IMR-90 (cell line): ENCODE data around the gene TSPEAR. TPM values are rescaled to one million over a fixed set of nuclear protein-coding genes. Genes with fewer than 3 reads are reported as not detected.

ENCODE experiments used
- ATAC-seq: fragments of 200-7000 bp; cut with Tn5 transposase; 2 replicates; pipeline ENCODE4 v1.9.1; 2020; ENCODE audit warnings: low read depth, mild to moderate bottlenecking, moderate library complexity
- BruUV-seq: library from RNA; stranded (reverse); fragments of 400-500 nt; replicated peaks from 2 replicates; lab custom pipeline; 2021; lab: Mats Ljungman, UMichigan
- CTCF ChIA-PET: fragments of 300-600 bp; formaldehyde crosslinking; extraction: SDS; loops from one replicate; lab custom pipeline; 2021; ENCODE audit warnings: antibody characterized with exemption; lab: Yijun Ruan, JAX
- POLR2A ChIA-PET: fragments of 300-600 bp; sonication (Branson Sonifier 250); formaldehyde crosslinking; loops from one replicate; lab custom pipeline; 2022; ENCODE audit warnings: antibody characterized with exemption; ENCODE audit not compliant: unreplicated experiment; lab: Charles Lee
- DNase-seq: peaks from one replicate; pipeline ENCODE4 v3.0.0; 2013
- H2AFZ ChIP-seq: replicated peaks from 2 replicates; pipeline ENCODE3; 2013; ENCODE audit warnings: low read length, mild to moderate bottlenecking; ENCODE audit not compliant: poor library complexity
- H2AK5ac ChIP-seq: 2 replicates; pipeline ENCODE4 v1.6.1; 2013; ENCODE audit warnings: low read depth, low read length, inconsistent platforms
- H2AK9ac ChIP-seq: replicated peaks from 2 replicates; pipeline ENCODE3; 2013; ENCODE audit warnings: mild to moderate bottlenecking, low read depth, low read length, moderate library complexity; ENCODE audit not compliant: poor library complexity
- H2BK120ac ChIP-seq: 2 replicates; pipeline ENCODE4 v1.6.1; 2013; ENCODE audit warnings: low read depth, low read length, inconsistent platforms
- H2BK15ac ChIP-seq: 3 replicates; pipeline ENCODE4 v1.6.1; 2013; ENCODE audit warnings: low read depth, low read length, inconsistent platforms
- H2BK20ac ChIP-seq: 2 replicates; pipeline ENCODE4 v1.6.1; 2013; ENCODE audit warnings: low read depth, mild to moderate bottlenecking, inconsistent platforms, low read length, moderate library complexity
- H2BK5ac ChIP-seq: 2 replicates; pipeline ENCODE4 v1.6.1; 2013; ENCODE audit warnings: mild to moderate bottlenecking, low read depth, low read length, inconsistent platforms; ENCODE audit not compliant: poor library complexity, severe bottlenecking
- H3K14ac ChIP-seq: replicated peaks from 2 replicates; pipeline ENCODE4 v1.6.1; 2013; ENCODE audit warnings: low read depth, low read length, inconsistent platforms
- H3K18ac ChIP-seq: 2 replicates; pipeline ENCODE4 v1.6.1; 2013; ENCODE audit warnings: low read depth, low read length, control low read depth
- H3K23ac ChIP-seq: 2 replicates; pipeline ENCODE4 v1.6.1; 2013; ENCODE audit warnings: low read depth, low read length, inconsistent platforms
- H3K27ac ChIP-seq: 2 replicates; pipeline ENCODE4 v1.5.1; 2013; ENCODE audit warnings: mild to moderate bottlenecking, control low read depth, low read length; ENCODE audit not compliant: insufficient read depth
- H3K27me3 ChIP-seq: 2 replicates; pipeline ENCODE4 v1.6.1; 2013; ENCODE audit warnings: low read length; ENCODE audit not compliant: control insufficient read depth, insufficient read depth
- H3K36me3 ChIP-seq: 2 replicates; pipeline ENCODE4 v1.6.1; 2013; ENCODE audit warnings: low read length, mixed read lengths; ENCODE audit not compliant: control insufficient read depth, insufficient read depth
- H3K4ac ChIP-seq: 2 replicates; pipeline ENCODE4 v1.6.1; 2013; ENCODE audit warnings: low read depth, low read length, inconsistent platforms
- H3K4me1 ChIP-seq: 2 replicates; pipeline ENCODE4 v1.6.1; 2013; ENCODE audit warnings: low read length, mixed read lengths; ENCODE audit not compliant: control insufficient read depth, insufficient read depth
- H3K4me2 ChIP-seq: 2 replicates; pipeline ENCODE4 v1.6.1; 2013; ENCODE audit warnings: low read depth, mild to moderate bottlenecking, control low read depth, low read length, moderate library complexity
- H3K4me3 ChIP-seq: 2 replicates; pipeline ENCODE4 v1.5.1; 2013; ENCODE audit warnings: low read depth, mild to moderate bottlenecking, control low read depth, low read length, moderate library complexity; ENCODE audit not compliant: insufficient read depth
- H3K56ac ChIP-seq: 2 replicates; pipeline ENCODE4 v1.6.1; 2013; ENCODE audit warnings: low read length, inconsistent platforms; ENCODE audit not compliant: insufficient read depth; ENCODE audit errors: extremely low read depth
- H3K79me1 ChIP-seq, 2 experiments: 2 replicates each; pipeline ENCODE4 v1.6.1; 2013; ENCODE audit warnings: low read length in 2 of 2, inconsistent platforms in 1 of 2, low read depth in 1 of 2
- H3K9ac ChIP-seq: 2 replicates; pipeline ENCODE4 v1.6.1; 2013; ENCODE audit warnings: low read depth, low read length, control low read depth
- H3K9me1 ChIP-seq: 2 replicates; pipeline ENCODE4 v1.6.1; 2013; ENCODE audit warnings: low read length, inconsistent platforms; ENCODE audit not compliant: insufficient read depth
- H3K9me3 ChIP-seq: 2 replicates; pipeline ENCODE4 v1.6.1; 2013; ENCODE audit warnings: low read length; ENCODE audit not compliant: control insufficient read depth, insufficient read depth
- H4K20me1 ChIP-seq: 2 replicates; pipeline ENCODE4 v1.6.1; 2013; ENCODE audit warnings: low read length, inconsistent platforms; ENCODE audit not compliant: insufficient read depth
- H4K5ac ChIP-seq: 2 replicates; pipeline ENCODE4 v1.6.1; 2013; ENCODE audit warnings: mild to moderate bottlenecking, low read depth, low read length, control low read depth
- H4K8ac ChIP-seq, 2 experiments: 2 replicates each; pipeline ENCODE4 v1.6.1; 2013; ENCODE audit warnings: low read depth in 2 of 2, low read length in 2 of 2, control low read depth in 1 of 2, inconsistent platforms in 1 of 2
- H4K91ac ChIP-seq: 2 replicates; pipeline ENCODE4 v1.6.1; 2013; ENCODE audit warnings: low read depth, low read length, inconsistent platforms; ENCODE audit not compliant: insufficient read depth
- BHLHE40 ChIP-seq: fragments of 150-350 bp; IDR thresholded peaks from 2 replicates; pipeline ENCODE4 v1.6.1; 2016; ENCODE audit warnings: mild to moderate bottlenecking, low read depth, low read length
- FOS ChIP-seq: fragments of 150-350 bp; IDR thresholded peaks from 2 replicates; pipeline ENCODE4 v1.6.1; 2016; ENCODE audit warnings: low read depth, low read length
- MAZ ChIP-seq: IDR thresholded peaks from 2 replicates; pipeline ENCODE4 v1.6.1; 2012; ENCODE audit warnings: low read depth, mild to moderate bottlenecking, low read length, improper control_type of control experiment, moderate library complexity, borderline replicate concordance
- MXI1 ChIP-seq: IDR thresholded peaks from 2 replicates; pipeline ENCODE4 v1.6.1; 2012; ENCODE audit warnings: low read depth, mild to moderate bottlenecking, low read length, moderate library complexity, borderline replicate concordance
- POLR2A ChIP-seq: IDR thresholded peaks from 2 replicates; pipeline ENCODE4 v1.6.1; 2012; ENCODE audit warnings: mild to moderate bottlenecking, low read depth, low read length
- RAD21 ChIP-seq: IDR thresholded peaks from 2 replicates; pipeline ENCODE4 v1.6.1; 2012; ENCODE audit warnings: low read length, improper control_type of control experiment
- RFX5 ChIP-seq: IDR thresholded peaks from 2 replicates; pipeline ENCODE4 v1.8.0; 2012; ENCODE audit warnings: low read depth, mild to moderate bottlenecking, low read length, moderate library complexity
- WGBS, 2 experiments: methylation state at CpG; one replicate each; pipeline versions ENCODE4 v1.1.5 to v1.1.7; 2013; ENCODE audit warnings: missing lambda C conversion rate in 2 of 2; ENCODE audit not compliant: insufficient read length in 1 of 2; ENCODE audit errors: extremely low coverage in 2 of 2; 5-methylcytosine and 5-hydroxymethylcytosine counted together
- dilution Hi-C: fragments of 300-500 bp; cut with HindIII; formaldehyde crosslinking; loops from one replicate; pipeline ENCODE4 v1.14.3; 2018; ENCODE audit warnings: low sequenced_read_pairs; ENCODE audit not compliant: unreplicated experiment
- in situ Hi-C: fragments of 300-500 bp; cut with MboI; formaldehyde crosslinking; loops from 3 replicates; pipeline ENCODE4 v1.14.3; 2019; ENCODE audit warnings: low sequenced_read_pairs, inconsistent platforms, mixed read lengths
- intact Hi-C: fragments of 100-400 bp; cut with micrococcal nuclease; formaldehyde crosslinking; loops from 2 replicates; pipeline ENCODE4 v1.10.0; 2022
- polyA plus RNA-seq, 3 experiments: library from polyadenylated mRNA; depleted of rRNA; stranded (reverse); fragments of >200 nt; gene quantifications; 2 replicates each; pipeline ENCODE4 v1.2.3, GENCODE V29; 2012; ENCODE audit warnings: low replicate concordance in 1 of 3
- total RNA-seq: library from RNA; depleted of rRNA; stranded (reverse); fragments of >200 nt; gene quantifications from 2 replicates; pipeline ENCODE4 v1.2.3, GENCODE V29; 2012
- TF ChIP-seq, protein P1 (sequence below): fragments of 150-350 bp; IDR thresholded peaks from 2 replicates; pipeline ENCODE4 v1.6.1; 2016; ENCODE audit warnings: low read depth, mild to moderate bottlenecking, low read length, moderate library complexity, borderline replicate concordance
- TF ChIP-seq, protein P2 (sequence below): fragments of 150-350 bp; IDR thresholded peaks from 2 replicates; pipeline ENCODE4 v1.6.1; 2017; ENCODE audit warnings: mild to moderate bottlenecking, antibody characterized with exemption, low read length, low read depth
- TF ChIP-seq, protein P3 (sequence below): conservative IDR thresholded peaks from 2 replicates; pipeline ENCODE4 v1.5.1; 2012; ENCODE audit warnings: mild to moderate bottlenecking, low read depth, low read length, improper control_type of control experiment

Gene TSPEAR
- total and polyA plus RNA-seq, 2 of the 4 experiments (the other 2 are of a cell fraction) = not detected

DNA sequence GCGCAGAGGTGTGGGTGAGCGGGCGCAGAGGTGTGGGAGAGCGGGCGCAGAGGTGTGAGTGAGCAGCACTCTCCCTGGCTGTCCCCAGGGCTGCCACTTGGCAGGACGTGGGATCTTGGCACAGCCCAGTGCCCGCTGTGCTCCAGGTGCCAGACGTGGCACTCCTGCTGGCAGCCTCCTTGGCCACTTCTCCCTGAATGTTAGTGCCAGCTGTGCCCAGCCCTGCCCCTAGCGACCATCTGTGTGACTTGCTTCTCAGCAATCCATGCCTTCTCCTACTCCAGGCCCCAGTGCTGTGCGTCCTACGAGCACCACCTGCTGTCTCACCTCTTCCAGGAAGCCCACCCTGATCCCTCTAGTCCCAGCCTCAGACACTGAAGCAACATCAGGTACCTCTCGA lies 201.8 kb downstream of the TSPEAR start:
- Histone ChIP-seq H4K5ac (no peak overlapping the region), H3K9ac (no peak overlapping the region), H4K8ac (no peak overlapping the region), H2BK5ac (no peak overlapping the region), H3K36me3 (no peaks in the 10 kb centered on the region), H3K27ac (no peak overlapping the region), H3K4me2 (no peak overlapping the region), H2BK15ac (no peak overlapping the region), H3K4me1 (no peaks in the 10 kb centered on the region), H3K23ac (no peak overlapping the region), H3K9me3 (no peaks in the 10 kb centered on the region), H2BK20ac (no peak overlapping the region), H3K4ac (no peak overlapping the region), H2AK5ac (no peak overlapping the region), H3K79me1 (no peaks in the 10 kb centered on the region), H3K9me1 (no peaks in the 10 kb centered on the region), H2AK9ac (no peak overlapping the region), H3K18ac (no peak overlapping the region), H3K56ac (no peak overlapping the region), H3K4me3 (no peak overlapping the region), H3K27me3 (peaks cover 23% of the 10 kb centered on the region), H4K91ac (no peak overlapping the region), H2BK120ac (no peak overlapping the region), H4K20me1 (no peaks in the 10 kb centered on the region), H3K14ac (no peak overlapping the region), H2AFZ (no peak overlapping the region)
- TF ChIP-seq RFX5 (no peak), MAZ (no peak), RAD21 (no peak), MXI1 (no peak), BHLHE40 (no peak), FOS (no peak), POLR2A (no peak)
- TF ChIP-seq, protein P1, sequence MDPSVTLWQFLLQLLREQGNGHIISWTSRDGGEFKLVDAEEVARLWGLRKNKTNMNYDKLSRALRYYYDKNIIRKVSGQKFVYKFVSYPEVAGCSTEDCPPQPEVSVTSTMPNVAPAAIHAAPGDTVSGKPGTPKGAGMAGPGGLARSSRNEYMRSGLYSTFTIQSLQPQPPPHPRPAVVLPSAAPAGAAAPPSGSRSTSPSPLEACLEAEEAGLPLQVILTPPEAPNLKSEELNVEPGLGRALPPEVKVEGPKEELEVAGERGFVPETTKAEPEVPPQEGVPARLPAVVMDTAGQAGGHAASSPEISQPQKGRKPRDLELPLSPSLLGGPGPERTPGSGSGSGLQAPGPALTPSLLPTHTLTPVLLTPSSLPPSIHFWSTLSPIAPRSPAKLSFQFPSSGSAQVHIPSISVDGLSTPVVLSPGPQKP = no peak
- TF ChIP-seq, protein P2, sequence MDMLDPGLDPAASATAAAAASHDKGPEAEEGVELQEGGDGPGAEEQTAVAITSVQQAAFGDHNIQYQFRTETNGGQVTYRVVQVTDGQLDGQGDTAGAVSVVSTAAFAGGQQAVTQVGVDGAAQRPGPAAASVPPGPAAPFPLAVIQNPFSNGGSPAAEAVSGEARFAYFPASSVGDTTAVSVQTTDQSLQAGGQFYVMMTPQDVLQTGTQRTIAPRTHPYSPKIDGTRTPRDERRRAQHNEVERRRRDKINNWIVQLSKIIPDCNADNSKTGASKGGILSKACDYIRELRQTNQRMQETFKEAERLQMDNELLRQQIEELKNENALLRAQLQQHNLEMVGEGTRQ = no peak
- TF ChIP-seq, protein P3, sequence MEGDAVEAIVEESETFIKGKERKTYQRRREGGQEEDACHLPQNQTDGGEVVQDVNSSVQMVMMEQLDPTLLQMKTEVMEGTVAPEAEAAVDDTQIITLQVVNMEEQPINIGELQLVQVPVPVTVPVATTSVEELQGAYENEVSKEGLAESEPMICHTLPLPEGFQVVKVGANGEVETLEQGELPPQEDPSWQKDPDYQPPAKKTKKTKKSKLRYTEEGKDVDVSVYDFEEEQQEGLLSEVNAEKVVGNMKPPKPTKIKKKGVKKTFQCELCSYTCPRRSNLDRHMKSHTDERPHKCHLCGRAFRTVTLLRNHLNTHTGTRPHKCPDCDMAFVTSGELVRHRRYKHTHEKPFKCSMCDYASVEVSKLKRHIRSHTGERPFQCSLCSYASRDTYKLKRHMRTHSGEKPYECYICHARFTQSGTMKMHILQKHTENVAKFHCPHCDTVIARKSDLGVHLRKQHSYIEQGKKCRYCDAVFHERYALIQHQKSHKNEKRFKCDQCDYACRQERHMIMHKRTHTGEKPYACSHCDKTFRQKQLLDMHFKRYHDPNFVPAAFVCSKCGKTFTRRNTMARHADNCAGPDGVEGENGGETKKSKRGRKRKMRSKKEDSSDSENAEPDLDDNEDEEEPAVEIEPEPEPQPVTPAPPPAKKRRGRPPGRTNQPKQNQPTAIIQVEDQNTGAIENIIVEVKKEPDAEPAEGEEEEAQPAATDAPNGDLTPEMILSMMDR = no peak
- ATAC-seq = no peak
- DNase-seq = no peak
- 68% methylated on average over 7 of the region's 12 CpGs; no CpG with 5 or more reads in 1 of the 2 experiments for WGBS, 2 experiments
- BruUV-seq = no TSS peak
- intact Hi-C loops = no loop called here
- in situ Hi-C loops = loop anchor here (25.0 kb wide), 1 partner anchor 428 kb away; the partner anchor contains the start of gene SLX9
- dilution Hi-C loops = no loop called here
- POLR2A ChIA-PET = no interaction called here
- CTCF ChIA-PET = interaction anchor here (0.6 kb wide), 1 partner anchor 331 kb away, joined by 8 read pairs; no protein-coding TSS in a partner anchor
